H54 (cell line): Measurements from ENCODE around the gene TLCD1.

ENCODE experiments used
- DNase-seq: peaks from one replicate; pipeline ENCODE4 v3.0.0; 2011; ENCODE audit warnings: low spot score, mixed read lengths; ENCODE audit not compliant: insufficient read length
- FAIRE-seq: peaks from 3 replicates; lab custom pipeline; 2011; peaks lifted over from hg19 to GRCh38; lab: Jason Lieb, UNC
- POLR2A ChIP-seq: IDR thresholded peaks from 2 replicates; pipeline ENCODE4 v1.6.1; 2011; ENCODE audit warnings: low read depth, mild to moderate bottlenecking, low read length

Gene TLCD1

DNA sequence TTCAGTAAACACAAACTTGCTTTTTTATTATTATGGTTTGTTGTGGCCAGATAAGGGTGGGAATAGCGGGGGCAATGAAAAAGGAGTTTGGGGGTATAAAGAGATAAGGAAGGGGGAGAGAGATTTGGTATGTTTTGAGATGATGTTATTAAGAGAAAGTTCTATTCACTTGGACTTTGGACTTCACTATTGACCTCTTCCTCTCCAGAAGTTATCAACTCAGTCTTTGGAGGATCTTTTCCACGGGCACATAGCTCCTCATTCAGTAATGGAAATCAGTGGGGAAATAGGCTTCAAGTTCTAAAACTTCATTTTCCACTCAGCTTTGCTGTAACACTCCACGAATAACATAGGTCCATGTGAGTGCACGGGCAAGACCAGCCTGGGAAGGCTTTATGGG, 37.6 kb downstream of the TLCD1 start:
- no peak for FAIRE-seq
- TF ChIP-seq POLR2A: no peak
- no peak for DNase-seq

DNA sequence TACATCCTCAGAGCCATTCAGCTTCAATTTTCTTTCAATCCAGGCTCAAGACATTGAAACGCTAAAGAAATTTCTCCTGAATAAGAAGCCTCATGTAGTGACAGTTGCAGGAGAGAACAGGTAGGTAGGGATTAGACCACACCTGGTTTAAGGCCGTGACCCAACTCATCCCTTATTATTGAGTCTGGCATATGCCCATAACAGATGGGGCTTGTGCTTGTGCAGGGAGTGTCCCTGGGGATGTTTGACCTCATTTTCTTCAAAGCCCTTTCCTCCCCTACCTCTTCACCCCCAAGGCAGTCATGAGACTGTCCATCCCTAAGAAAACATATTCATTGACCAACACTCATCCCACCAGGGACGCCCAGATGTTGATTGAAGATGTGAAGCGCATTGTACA, 39.7 kb downstream of the TLCD1 start:
- FAIRE-seq: no peak
- no peak for DNase-seq
- TF ChIP-seq POLR2A: no peak

DNA sequence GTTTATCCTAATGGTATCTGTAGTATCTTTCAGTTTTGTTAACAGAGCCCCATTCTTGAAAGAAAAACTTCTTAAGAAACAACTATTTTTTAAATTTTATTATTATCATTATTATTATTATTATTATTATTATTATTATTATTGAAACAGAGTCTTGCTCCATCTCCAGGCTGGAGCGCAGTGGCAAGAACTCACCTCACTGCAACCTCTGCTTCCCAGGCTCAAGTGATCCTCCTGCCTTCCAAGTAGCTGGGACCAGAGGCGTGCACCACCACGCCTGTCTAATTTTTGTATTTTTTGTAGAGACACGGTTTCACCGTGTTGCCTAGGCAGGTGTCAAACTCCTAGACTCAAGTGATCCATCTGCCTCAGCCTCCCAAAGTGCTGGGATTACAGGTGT, 40.7 kb downstream of the TLCD1 start:
- TF ChIP-seq POLR2A: no peak

DNA sequence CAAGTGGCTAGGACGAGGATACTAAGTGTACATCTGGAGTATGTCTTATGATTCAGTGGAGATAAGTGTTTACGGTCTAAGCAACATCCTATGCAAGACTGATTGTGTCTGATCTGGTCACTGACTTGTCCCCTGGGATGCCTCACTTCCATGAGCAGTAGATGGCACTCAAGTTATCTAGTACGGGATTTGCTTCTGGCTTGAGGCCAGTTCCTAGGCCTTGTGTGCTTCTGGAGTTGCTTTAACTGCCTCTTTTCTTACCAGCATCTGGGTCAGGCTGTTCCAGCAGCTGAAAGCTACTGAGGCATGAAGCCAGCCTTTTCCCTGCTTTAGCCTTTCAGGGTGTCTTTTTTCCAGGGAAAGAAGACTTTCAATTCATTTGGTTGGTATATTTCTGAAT, 41.1 kb downstream of the TLCD1 start:
- TF ChIP-seq POLR2A: no peak
- FAIRE-seq (no peak), DNase-seq (no peak)

More for the DNA sequence above, 40.7 kb downstream of the TLCD1 start:
- FAIRE-seq (no peak), DNase-seq (no peak)

DNA sequence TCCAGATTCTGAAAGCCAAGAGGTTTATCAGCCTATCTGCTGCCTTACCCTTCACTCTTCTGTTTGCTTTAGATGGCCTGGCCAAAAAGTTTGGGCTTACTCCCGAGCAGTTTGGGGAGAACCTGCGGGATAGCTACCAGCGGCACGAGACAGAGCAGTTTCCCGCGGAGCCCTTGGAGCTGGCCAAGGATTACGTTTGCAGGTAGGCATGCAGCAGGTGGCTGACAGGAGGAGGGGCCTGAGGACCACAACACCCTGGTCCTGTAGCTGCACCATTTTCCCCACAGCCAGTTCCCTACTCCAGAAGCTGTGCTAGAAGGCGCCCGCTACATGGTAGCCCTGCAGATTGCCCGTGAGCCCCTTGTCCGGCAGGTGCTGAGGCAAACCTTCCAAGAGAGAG, 43.4 kb downstream of the TLCD1 start:
- DNase-seq (no peak), FAIRE-seq (no peak)
- TF ChIP-seq POLR2A: no peak

DNA sequence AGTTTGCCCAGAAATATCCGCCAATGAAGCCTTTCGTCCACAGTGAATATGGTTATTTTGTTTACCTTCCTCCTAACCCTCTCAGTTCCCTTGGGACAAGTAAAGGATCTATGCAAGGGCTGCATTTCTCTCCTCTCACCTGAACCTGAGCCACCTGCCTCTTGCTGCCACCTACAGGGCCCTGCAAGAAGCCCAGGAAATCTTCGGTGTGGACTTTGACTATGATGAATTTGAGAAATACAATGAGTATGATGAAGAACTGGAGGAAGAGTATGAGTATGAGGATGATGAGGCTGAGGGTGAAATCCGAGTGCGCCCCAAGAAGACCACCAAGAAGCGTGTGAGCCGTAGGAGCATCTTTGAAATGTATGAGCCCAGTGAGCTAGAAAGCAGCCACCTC, 50.1 kb downstream of the TLCD1 start:
- DNase-seq: no peak
- no peak for FAIRE-seq
- no peak for TF ChIP-seq POLR2A

DNA sequence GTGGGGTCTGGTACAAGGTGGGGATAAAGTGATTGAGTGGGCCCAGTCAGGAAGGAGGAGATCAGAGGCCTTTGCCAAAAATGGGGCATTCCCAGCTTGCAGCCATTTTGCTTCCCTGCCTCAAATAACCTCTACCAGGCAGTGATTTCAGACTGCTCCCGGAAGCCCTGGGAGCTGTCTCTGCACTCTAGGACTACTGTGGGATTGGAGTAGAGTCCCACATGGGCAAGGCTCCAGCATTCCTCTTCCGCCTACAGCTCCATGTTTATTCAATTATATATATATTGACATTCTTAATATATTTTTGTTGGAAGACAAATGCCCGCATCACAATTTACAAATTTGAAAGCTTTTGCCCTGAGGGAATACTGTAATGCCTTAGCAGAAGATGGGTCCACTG, 50.5 kb downstream of the TLCD1 start:
- FAIRE-seq (no peak), DNase-seq (no peak)
- TF ChIP-seq POLR2A: no peak
